Ovary (tissue), 3 donors: ENCODE measurements around the gene IL12RB1.
"Not testable (repeated sequence)": the region's sequence is repeated elsewhere in the genome, so short reads cannot be mapped to it uniquely, and the experiment has no call there.

ENCODE experiments used
- CTCF ChIP-seq, 3 donors: fragments of 450-650 bp in 2 of 3; fragments of 200-600 bp in 1 of 3; IDR thresholded peaks; one replicate each; pipeline versions ENCODE4 v1.5.1 to v1.8.0; 2016 to 2022; ENCODE audit warnings: antibody characterized with exemption in 3 of 3, mild to moderate bottlenecking in 1 of 3
- POLR2A ChIP-seq: fragments of 450-650 bp; IDR thresholded peaks from one replicate; pipeline ENCODE4 v1.6.1; 2017; ENCODE audit warnings: antibody characterized with exemption, mild to moderate bottlenecking, moderate library complexity
- donor health status: DM: no; HTN: no; CAD: no.

DNA sequence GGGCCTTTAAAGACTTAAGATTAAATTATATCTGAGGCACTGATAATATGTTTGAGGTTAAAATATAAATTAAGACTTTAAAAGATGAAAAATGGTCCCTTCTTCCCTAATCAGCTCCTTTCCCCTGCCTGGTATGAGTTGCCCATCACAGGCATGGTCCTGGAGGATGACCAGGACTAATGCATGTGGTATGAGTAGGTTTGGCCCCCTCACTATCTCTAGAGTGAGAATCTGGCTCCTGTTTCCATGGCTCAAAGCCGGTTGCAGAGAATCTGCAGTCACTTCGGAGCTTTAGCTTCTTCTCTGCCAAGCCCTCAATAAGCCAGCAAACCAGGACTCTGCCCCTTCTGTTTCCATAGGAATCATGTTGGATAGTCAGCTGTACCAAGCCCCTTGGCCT, 54.6 kb downstream of the IL12RB1 start:
- not testable (repeated sequence) for TF ChIP-seq CTCF (IDR thresholded peaks at IDR 0.05); POLR2A
